Suppressor macrophage treated with lipopolysaccharide for 4 hours (primary cell): Measurements from ENCODE around the gene ANAPC13.
A peak's percentile ranks its signal among the peaks of the same experiment; 100 is the strongest.

Experiments
- DNase-seq: peaks from one replicate; pipeline ENCODE4 v3.0.0-alpha.2; 2020

The ANAPC13 gene

GRCh38 chr3:134482622-134483021, 3.2 kb downstream of the ANAPC13 start:
- DNase-seq, result no peak

DNA sequence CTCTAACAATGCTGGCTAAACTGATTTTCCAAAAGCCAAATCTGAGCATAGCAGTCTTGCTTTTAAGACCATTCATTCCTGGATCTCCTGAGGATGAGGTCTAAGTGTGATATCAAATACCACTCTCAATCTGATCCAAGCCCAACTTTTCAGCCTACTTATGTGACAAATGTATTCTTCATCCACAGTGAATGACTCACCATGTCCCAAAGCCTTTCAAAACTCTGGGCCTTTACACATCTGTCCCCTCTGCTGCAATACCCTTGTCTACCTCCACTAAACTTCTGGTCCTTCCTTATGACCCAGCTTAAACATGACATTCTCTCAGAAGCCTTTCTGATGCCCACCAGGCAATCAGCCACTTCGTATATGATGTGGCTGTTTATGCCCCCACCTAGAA, 4.6 kb downstream of the ANAPC13 start:
- no peak for DNase-seq

- no peak for DNase-seq
These were observed 5.2 kb downstream of the ANAPC13 start for GRCh38 chr3:134480546-134480945.

DNA sequence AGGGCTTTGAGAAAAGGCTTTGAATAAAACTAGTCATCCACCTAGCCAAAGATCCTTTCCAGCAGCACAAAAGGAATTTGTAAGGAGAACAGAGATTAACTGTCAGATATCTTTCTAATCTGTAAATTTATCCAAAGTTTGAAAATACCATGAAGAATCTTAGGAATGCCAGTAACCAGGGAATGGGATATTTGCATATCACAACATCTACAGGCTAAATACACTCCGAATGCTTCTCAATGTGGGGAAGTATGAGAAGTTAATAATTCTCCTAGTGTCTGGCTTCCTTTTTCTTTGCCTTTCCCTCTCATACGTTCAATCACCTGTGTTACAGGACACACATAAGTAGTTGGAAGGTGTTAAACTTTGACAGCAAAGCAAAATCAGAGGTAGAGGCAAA, 7.8 kb downstream of the ANAPC13 start:
- DNase-seq, result no peak

- DNase-seq, result no peak
These were observed 8.8 kb downstream of the ANAPC13 start for GRCh38 chr3:134477002-134477401.

DNA sequence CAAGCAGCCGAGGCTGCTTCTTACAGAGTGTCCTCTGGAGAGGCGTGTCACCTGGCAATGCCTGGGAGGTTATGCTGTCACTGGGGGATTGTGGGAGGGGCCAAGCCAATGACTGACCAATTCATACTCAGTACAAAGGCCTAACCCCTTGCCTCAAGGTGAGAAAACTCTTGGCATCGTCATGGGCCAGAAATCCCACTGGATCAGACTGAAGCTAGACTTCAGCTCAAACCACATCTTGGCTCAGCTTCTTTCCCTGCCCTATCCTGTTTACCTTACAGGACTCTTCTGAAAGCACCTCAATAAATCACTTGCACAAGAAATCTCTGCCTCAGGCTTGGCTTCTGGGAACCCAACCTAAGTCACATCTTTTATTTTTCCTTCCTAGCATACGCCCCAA, 9.5 kb downstream of the ANAPC13 start:
- no peak for DNase-seq

GRCh38 chr3:134474956-134475355, 10.8 kb downstream of the ANAPC13 start:
- no peak for DNase-seq

DNA sequence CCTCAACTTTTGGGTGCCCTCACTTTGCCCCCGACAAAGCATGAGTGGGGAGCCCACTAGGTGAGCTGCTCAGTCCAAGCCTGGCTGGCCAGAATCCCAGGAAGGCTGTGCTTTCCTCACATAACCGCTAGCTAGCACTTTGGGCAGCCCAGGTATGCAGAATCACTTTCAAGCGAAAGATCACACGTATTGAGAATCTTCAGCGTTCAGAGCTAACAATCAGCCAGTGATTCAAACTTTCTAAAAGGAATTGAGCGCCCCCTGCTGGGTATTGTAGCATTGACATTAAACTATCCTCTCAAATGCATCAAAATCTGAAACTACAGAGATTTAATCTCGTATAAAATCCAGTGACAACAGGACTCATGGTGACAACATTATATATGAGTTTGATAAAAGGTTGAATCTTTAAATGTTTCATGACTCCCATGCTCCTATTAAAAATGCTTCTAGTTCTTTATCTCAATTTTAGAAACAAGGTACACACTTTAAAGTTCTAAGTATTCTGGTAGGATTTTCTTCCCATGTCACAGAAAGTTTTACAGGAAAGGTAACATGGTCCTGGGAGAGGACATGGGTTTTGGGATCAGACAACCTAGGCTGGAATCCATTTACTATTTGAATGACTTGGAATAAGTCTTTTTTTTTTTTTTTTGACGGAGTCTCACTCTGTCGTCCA, 11.8 kb downstream of the ANAPC13 start:
- peak; percentile 90 for DNase-seq

DNA sequence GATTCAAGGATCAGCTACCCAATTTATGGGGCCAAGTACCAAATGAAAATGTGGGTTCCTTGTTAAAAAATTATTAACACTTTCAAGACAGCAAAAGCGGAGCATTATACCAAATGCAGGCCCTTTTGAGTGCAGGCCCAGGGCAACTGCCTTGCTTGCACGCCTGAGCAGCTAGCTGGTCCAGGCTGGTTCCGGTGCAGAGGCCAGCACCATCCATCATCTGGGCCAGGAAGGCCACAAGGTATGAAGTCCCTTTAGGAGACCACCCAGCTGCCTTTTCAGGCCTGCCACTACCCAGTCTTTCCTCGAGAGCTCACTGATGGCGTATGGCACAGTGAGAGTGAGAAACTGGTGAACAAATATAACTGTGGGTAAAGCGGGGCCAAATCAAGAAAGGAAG, 13.0 kb downstream of the ANAPC13 start:
- no peak for DNase-seq

GRCh38 chr3:134471521-134472193, 14.1 kb downstream of the ANAPC13 start:
- no peak for DNase-seq

DNA sequence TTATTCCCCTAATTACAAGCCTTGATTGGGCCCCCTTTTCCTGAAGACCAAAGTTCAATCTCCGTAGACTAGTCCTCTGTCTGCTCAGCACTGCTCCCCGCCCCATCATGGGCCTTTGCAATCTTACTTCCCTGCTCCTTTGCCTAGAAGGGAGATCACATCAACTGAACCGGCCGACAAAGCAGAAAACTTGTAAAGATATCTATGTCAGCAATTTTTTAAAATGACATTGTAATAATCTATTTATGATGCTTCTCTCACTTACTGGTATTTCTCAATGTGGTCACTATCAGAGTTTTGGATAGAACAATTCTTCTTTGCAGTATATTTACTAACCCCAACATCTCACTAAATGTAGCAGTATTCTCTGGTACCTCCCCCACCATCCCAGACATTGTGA, 17.3 kb downstream of the ANAPC13 start:
- no peak for DNase-seq

DNA sequence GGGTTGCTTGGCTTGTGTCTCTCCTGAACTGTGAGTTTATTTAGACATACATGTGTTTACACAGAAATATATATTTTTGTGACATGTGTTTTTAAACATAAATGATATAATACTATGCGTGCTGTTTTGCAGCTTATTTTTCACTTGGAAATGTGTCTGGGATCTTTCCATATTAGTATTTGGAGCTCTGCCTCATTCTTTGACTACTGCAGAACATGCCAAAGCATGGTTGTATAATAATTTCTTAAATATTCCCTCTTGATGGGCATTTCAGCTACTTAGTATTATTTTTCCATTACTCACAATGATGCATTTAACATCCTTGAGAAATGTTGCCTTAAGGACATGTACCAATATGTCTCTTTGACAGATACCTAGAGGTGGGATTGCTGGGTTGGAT, 19.5 kb downstream of the ANAPC13 start:
- DNase-seq, result no peak

DNA sequence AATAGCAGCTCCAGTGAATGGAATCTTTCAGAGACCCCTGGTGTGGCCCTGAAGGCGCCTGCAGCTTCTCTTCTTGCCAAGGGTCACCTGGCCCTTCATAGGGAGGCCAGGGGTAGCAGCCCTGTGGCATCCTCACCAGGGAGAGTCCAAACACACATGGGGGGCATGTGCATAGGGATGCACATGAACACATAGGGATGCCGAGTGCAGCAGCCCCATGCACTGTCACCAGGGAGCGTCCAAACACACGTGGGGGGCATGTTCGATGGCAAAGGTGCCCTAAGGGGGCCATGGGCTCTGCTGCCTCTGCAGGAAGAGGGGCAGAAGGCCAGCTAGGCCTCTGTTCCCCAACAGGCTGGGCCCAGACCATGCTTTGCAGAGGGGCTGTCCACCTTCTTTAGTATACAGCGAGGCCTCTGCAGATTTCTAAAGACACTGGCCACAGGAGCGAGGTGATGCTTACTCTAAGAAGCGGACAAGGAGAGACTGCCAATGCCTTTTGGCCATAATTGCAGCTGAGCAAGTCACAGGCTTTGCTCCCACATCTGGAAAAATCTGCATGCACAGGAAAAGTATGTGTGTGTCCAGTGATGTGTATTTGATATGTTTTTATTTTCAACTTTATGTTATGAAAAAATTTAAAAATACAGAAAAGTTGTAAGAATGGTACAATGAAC, 21.0 kb downstream of the ANAPC13 start:
- no peak for DNase-seq

DNA sequence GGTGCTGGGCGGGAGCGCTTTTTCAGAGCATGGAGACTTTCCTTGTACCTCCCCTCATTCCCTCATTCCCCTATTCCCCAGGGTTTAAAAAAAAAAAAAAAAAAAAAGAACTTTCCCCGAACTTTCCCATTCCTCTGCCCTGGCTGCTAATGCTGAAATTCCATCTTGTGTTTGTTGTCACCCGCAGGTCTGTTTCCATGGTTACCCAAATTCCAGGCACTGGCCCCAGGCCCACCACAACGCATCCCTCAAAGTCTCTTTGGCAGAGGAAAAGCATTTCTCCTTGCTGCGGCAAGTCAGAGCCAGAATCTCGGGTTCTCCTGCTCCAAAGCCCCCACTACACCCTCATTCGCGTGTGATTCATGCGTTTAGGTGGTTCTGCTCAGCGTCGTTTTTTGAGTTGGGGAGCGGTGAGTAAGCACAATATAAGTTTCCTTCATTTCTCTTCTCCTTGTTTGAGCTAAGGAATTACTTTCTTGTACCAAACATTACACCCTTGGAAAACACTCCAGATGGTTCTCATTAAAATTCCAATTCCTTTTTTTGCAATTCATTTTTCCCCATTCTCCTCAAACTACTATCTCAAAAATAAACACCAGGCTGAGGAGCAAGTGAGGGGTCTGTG, 21.6 kb downstream of the ANAPC13 start:
- no peak for DNase-seq

- no peak for DNase-seq
These were observed 22.1 kb downstream of the ANAPC13 start for GRCh38 chr3:134463676-134464063.

DNA sequence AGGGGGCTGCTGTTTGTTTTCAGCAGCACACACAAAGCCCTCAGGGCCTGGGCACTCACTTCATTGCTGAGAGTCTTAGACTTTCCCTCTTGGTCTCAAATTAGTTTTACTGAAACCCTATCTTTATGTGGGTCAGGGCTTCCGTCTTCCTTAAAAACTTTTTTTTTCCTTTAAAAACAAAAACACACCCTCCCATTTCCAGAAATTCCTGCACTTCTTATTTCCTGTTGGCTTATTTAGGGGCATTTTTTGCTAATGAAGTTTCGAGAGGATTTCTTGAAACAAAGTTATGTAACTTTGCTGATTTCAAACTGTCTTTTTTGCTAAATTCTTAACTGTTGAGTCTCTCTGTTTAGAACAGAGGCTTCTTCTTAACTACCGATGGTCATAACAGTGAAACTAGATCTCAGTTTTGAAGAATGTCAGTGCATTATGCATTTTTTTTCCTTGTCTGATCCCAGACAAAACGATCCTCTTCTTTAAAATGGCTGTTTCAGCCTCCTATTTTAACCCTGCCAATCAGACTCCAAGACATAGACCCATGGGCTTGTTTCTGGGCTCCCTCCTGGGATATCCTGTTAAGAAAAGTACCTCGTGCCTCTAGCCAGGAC, 23.3 kb downstream of the ANAPC13 start:
- no peak for DNase-seq

GRCh38 chr3:134460965-134461364, 24.8 kb downstream of the ANAPC13 start:
- no peak for DNase-seq

- no peak for DNase-seq
These were observed 26.2 kb downstream of the ANAPC13 start for GRCh38 chr3:134459562-134459961.

GRCh38 chr3:134458406-134458945, 27.3 kb downstream of the ANAPC13 start:
- no peak for DNase-seq

GRCh38 chr3:134457376-134458074, 28.3 kb downstream of the ANAPC13 start:
- no peak for DNase-seq

- no peak for DNase-seq
These were observed 32.2 kb downstream of the ANAPC13 start for GRCh38 chr3:134453631-134454030.

DNA sequence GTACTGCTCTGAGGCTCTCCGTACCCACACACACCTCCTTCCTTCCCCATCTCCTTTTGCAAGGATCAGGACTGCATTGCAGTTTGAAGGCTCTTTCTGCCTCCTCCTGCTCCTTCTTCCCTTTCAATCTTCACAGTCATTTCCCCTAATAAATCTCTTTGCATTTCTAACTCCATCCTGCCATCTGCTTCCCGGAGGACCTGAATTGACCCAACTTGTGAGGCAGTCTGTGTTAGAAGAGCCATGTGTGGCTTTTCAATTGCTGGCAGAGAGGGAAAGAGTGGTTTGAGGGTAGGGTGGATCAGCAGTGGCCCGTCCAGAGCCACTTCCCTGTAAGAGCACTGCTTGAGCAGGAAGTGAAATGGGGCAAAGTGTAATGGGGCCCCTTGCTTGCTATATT, 35.8 kb downstream of the ANAPC13 start:
- no peak for DNase-seq
